Stimulated activated CD8-positive, alpha-beta memory T cell treated with anti-CD3 and anti-CD28 coated beads, Interleukin-2, amount 100 ng/mL, for 48 hours (primary cell): ENCODE data around the gene JMJD1C.
A peak's percentile ranks its signal among the peaks of the same experiment; 100 is the strongest.
"Not testable (repeated sequence)": the region's sequence is repeated elsewhere in the genome, so short reads cannot be mapped to it uniquely, and the experiment has no call there.

Experiments
- DNase-seq, 2 donors: peaks; one replicate each; pipeline ENCODE4 v3.0.0-alpha.2; 2020; ENCODE audit warnings: low read depth in 2 of 2

Gene JMJD1C

DNA sequence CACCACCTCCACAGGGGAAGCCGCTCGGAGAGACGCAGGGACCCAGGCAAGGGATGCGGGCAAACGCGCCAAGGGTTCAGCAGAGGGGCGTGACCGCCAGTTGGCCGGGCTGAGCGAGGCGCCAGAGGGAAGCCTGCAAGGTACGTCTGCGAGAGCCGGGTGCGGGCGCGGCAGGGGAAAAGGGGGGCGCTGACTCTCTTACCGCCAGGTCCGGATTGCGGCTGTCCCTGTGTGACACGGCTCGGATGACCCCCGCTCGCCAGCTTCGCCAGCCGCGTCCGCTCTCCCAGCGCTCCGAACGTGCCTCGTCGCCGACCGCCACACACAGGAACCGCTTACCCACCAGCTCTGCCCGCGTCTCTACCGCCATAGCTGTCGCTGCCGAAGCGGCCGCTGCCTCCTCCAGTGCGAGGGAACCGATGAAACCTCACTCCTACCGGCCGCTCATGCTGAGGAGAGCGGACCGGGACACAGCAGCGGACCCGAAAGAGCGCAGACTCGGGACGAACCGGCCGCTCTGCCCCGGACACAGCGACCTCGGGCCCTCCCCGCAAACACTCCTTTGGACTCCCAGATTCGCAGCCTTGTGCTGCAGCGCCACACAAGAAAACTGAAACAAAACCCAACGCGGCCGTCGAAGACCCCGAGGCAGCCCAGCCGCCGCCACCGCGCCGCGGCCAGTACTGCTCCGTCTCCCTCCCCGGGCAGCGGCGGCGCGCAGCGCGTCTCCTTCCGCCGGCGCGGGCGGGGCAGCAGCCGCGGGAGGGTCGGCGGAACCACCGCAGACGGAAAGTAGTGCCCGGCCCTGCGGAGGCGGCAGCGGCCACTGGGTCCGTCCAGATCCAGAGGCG lies at the start of gene JMJD1C:
JMJD1C (minus strand) TSS at position 685 of the 851 bp plus-strand sequence; CDS start at position 370, 315 bp downstream.
- DNase-seq, result peak; percentile 42 to 46

DNA sequence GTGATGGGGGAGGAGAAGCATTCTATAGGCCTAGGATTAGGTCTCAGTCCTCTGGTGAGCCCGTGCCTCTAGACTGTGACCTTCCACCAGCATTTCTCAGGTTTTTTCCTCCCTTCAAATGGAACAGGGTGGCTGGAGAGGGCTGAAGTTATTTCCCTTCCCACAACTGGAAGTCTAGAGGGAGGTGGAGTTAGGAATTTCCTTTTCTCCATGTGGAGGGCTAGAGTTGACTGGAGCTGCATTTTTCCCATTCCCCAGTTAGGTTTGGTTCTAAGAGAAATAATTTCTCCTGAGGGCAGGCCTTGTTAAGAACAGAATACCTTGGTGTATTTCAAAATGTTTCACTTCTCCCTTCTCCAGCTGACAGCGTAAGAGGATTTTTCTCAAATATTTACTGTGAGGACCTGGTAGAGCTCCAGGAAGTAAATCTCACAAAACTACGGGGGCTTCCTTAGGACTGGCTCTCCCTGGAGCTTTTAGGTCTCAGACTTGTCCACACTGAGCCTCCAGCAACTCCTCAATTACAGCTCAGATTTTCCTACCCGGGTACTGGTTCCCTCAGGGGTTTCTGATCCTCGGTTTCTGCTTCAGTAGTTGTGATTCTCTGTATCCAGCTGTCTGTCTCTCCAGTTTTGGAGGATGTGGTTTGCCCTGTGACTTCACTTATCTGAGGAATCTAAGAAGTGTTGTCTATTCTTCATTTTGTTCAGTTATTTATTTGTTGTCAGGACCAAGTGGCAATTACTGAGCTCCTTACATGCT lies 49.4 kb upstream of the JMJD1C start:
- DNase-seq, result no peak

- DNase-seq, result no peak
These were observed 40.8 kb upstream of the JMJD1C start for GRCh38 chr10:63506554-63506953.

- DNase-seq, result no peak
These were observed 39.8 kb upstream of the JMJD1C start for GRCh38 chr10:63505562-63505961.

- no peak for DNase-seq
These were observed 38.5 kb upstream of the JMJD1C start for GRCh38 chr10:63504145-63504881.

DNA sequence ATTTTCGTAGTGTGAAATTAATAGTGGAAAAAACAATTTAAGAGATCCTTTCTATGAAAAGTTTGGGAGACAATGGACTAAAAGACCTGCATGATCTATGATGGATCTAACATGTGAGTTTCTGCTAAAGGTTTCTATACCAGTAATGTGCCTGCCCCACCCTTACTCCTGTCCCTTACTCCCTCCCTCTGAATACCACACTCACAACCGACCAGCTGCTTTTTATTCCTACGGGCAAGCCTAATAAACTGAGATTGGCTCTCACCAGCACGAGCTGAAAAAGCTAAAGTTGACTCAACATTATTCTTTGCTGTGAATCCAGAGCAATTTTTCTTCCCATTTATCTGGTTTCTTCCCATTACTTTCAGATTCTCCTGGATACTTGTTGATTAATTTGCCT lies 37.6 kb upstream of the JMJD1C start:
- no peak for DNase-seq

- no peak for DNase-seq
These were observed 37.1 kb upstream of the JMJD1C start for GRCh38 chr10:63502832-63503231.

GRCh38 chr10:63501954-63502353 lies 36.2 kb upstream of the JMJD1C start:
- no peak for DNase-seq

DNA sequence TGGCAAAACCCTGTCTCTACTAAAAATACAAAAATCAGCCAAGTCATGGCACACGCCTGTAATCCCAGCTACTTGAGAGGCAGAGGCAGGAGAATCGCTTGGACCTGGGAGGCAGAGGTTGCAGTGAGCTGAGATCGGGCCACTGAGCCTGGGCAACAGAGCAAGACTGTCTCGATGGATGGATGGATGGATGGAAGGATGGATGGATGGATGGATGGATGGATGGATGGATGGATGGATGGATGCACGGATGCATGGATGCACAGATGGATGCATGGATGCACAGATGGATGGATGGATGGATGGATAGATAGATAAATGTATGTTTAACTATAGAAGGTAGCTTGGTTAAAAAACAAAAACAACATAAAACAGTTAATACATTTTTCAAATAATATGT lies 34.8 kb upstream of the JMJD1C start:
- not testable (repeated sequence) for DNase-seq

GRCh38 chr10:63498665-63499064 lies 32.9 kb upstream of the JMJD1C start:
- no peak for DNase-seq

DNA sequence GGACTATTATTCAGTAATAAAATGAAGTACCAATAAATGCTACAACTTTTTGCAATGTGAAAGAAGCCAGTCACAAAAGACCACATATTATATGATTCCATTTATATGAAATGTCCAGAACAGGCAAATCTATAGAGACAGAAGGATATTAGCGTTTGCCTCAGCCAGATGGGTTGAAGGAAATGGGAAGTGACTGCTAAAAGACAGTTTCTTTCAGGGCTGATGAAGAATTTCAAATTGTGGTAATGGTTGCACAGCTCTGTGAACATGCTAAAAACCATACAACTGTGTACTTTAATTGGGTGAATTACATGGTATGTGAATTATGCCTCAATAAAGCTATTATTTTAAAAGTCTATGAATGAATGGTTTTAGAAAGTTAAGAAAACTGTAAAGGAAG lies 31.5 kb upstream of the JMJD1C start:
- DNase-seq, result no peak

DNA sequence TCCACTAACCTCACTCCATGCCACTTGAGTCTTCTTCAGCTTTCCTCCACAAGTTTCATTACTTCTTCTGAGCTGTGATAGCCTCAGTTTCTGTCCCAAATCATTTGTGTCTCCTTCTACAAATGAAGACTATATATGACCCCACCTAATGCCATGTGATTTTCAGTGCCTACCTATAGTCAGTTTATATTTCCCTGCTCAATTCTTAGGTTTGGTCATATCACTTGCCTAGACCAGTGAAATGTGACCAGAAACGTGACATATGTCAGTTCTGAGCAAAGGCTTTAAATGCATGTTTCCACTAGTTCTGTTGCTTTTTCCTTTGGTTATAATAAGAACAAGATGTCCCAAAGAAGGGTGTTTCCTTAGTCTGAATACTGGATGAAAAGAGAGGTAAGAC lies 30.8 kb upstream of the JMJD1C start:
- DNase-seq, result no peak

DNA sequence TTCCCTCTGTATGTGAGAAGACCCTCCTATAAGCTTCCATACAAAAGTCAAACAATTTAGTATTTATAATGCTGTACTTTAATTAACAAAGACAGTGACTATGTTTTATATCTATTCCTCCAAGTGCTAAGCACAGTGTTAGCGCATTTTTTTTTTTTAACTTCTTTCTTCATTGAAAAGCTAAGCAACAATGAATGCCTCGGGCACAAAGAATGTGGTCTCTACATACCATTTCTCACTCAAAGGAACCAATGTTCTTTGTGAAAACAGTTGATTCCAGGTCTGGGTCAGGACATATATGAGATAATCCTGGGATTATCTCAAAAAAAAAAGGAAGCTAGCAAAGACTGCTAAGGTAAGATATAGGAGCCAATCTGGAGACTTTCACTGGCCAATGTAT lies 29.2 kb upstream of the JMJD1C start:
- no peak for DNase-seq

- DNase-seq, result no peak
These were observed 27.2 kb upstream of the JMJD1C start for GRCh38 chr10:63493004-63493403.

GRCh38 chr10:63492317-63492690 lies 26.5 kb upstream of the JMJD1C start:
- not testable (repeated sequence) for DNase-seq

DNA sequence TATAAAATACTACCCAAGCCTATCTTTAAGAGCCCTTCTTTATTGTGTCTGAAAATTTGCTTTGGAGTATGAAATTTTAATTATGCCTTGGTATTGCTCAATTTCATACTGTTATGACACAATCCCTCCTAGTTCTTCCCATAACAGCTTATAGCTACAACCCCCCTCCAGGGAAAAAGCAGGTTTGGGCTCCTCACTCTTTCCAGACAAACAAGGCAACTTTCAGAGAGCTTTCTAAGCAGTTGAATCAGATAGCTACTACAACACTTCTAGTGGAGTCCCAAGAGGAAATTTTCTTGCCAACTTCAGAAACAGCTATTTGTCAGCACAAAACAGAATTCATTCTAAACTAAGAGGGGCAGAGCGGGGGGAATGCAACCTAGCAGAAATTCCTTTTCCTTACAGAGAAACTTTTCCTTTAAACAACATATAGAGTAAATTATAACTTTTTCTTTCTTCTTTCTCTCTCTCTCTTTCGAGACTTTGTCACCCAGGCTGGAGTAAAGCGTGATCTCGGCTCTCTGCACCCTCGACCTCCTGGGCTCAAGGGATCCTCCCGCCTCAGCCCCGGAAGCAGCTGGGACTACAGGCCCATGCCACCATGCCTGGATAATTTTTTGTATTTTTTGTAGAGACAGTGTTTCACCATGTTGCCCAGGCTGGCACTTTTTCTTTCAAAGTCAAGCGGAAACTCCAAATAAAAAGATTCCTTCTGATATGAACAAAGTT lies 26.0 kb upstream of the JMJD1C start:
- no peak for DNase-seq

DNA sequence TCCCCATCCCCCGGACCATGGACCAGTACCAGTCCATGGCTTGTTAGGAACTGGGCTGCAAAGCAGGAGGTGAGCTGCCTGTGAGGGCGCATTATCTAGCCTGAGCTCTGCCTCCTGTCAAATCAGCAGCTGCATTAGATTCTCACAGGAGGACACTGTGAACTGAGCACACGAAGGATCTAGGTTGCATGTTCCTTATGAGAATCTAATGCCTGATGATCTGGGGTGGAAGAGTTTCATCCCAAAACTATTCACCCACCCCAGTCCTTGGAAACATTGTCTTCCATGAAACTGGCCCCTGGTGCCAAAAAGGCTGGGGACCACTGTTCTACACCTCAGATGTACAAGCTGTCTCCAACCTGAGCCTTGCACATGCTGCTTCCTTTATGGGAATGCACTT lies 24.1 kb upstream of the JMJD1C start:
- DNase-seq, result no peak

- no peak for DNase-seq
These were observed 22.2 kb upstream of the JMJD1C start for GRCh38 chr10:63487990-63488389.

DNA sequence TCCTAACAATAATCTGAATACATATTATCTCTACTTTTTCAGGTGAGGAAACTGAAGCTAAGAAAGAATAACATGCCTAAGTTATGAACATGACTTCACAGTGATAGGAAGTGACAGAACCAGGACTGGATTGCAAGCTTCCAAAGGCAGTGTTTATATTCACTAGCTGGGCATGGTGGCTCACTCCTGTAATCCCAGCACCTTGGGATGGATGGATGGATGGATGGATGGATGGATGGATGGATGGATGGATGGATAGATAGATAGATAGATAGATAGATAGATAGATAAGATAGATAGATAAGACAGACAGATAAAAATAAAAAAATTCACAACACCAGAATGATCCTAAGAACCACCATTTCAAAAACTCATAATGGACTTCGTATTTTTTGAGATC lies 18.2 kb upstream of the JMJD1C start:
- DNase-seq, result no peak

- DNase-seq, result no peak
These were observed 16.1 kb upstream of the JMJD1C start for GRCh38 chr10:63481815-63482421.

DNA sequence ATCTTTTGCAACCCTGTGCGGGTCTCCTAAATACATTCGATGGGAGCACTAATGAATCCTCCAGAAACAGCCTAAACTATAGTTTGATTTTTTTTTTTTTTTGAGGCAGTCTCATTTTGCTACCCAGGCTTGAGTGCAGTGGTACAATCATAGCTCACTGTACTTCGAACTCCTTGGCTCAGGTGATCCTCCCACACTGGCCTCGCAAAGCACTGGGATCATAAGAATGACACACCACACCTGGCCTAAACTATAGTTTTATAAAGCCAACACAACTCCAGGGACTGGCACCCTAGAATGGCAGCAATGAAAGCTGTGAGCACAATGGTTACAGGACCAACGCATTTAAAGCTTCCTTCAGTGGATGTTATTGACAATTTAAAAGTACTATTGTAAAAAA lies 14.5 kb upstream of the JMJD1C start:
- no peak for DNase-seq
